Stimulated activated CD8-positive, alpha-beta memory T cell treated with anti-CD3 and anti-CD28 coated beads, Interleukin-4, amount 100 ng/mL, for 1 hour (primary cell): ENCODE results near the gene ST6GALNAC5.

ENCODE experiments used
- DNase-seq, 2 donors: peaks; one replicate each; pipeline ENCODE4 v3.0.0-alpha.2; 2020; ENCODE audit warnings: low read depth in 2 of 2, low spot score in 1 of 2

ST6GALNAC5 gene

DNA sequence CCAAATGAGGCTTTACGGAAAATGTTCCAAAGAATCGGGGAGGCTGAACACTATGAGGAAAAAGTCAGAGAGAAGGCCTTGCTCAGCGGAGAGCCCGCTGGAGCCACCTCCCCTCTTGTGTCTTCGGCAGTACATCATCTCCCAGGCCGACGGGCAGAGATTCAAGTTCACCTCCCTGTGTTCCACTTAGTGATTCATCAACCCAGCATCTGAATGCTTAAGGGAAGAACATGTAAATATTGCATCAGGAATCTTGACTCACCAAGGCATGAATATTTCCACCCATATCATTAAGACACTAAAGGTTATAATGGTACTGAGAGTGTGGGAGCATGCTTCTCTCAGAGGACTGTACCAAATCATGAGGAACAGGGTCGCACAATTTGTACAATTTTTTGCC lies 172.5 kb downstream of the ST6GALNAC5 start:
- no peak for DNase-seq

DNA sequence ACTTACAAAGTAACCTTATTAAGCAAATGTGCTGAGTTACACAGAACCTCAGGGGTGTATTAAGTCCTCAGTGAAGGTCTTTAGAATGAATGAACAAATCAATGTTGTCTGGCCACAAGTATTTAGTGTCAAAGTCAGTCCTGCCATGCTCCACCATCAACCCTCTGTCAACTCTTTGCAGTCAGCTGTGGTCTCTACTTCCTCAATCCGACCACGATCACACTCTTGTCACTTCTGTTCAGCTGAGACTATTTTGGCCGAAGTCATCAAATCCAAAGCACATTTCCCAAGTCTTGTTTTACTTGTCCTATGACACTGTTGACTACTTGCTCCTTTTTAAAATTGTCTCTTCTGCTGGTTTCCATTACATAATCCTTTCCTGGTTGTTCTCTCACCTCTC lies 173.5 kb downstream of the ST6GALNAC5 start:
- DNase-seq, result no peak

DNA sequence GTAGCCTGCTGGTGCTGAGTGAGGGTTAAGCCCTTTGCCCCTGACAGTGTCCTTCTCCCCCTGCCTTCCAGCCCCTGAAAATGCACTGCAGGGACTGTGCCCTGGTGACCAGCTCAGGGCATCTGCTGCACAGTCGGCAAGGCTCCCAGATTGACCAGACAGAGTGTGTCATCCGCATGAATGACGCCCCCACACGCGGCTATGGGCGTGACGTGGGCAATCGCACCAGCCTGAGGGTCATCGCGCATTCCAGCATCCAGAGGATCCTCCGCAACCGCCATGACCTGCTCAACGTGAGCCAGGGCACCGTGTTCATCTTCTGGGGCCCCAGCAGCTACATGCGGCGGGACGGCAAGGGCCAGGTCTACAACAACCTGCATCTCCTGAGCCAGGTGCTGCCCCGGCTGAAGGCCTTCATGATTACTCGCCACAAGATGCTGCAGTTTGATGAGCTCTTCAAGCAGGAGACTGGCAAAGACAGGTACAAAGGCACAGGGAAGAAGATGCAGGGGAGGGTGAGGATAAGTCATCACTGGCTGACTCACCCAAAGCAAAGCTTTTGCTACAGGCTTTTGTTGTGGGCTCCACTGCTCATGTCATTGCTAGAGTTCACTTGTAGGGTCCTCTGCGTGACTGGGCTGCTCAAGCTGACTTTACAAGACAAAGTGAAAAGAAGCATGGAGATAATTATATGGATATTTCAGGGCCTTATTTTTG lies 177.0 kb downstream of the ST6GALNAC5 start:
- no peak for DNase-seq

DNA sequence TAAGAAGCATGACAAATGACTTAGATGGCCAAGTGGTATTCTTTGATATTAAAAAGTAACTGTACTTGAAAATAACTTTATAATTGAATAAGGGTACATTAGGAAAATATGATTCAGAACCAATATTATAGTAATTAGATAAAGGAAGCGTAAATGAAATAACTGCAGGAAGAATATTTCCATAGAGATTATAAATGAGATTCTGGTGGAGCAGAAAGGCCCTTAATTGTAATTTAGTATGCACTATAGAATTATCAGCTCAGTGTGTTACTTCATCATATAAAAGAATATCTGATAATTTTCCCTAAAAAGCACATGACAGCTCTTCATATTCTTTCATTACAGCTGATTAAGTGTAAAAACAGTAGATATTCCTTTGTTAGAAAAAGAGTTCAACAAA lies 180.3 kb downstream of the ST6GALNAC5 start:
- no peak for DNase-seq

DNA sequence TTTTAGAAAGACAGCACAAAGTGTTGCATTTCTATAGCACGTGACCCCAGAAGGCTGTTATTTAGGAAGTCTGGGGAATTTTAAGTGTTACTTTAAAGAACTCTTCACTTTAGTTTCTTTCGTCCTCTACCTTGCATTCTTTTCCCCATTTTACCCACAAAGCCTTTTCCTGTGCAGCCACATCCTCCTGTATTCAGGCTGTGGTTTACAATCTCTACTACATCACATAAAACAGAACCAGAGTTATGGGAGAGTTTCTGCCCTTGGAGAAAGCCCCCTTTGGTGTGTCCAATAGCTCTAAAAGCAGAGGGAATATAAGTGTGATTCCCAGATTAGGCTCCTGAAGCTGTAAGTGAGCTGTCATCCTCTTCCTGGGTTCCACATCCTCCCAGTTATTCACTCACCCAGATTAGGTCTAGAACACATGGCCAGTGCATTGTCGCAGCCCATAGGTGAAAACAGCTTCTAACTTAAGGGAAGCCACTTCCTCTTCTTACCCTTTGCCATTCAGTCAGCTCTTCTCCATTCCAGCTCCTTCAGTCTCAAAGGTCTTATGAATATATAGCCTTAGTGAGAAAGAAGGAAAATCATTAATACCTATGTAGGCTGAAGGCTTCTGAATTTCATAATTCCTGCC lies 180.8 kb downstream of the ST6GALNAC5 start:
- no peak for DNase-seq

DNA sequence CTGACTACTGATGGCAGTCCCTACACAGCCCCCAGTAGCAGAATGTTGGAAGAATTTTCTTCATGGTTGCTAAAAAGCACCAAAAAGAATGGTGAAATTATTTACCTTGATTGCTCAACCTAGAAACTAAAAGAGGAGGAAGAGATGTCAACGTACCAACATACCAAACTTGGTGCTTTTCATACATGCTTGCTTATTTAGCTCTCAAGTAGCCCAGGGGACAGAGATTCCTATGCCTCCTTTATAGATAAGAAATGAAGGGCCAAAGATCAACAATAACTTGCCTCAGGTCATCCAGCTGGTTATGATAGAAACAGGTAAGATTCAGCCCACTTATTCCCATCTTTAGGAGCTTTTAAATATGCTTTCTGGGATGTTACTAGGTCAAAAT lies 181.3 kb downstream of the ST6GALNAC5 start:
- no peak for DNase-seq

DNA sequence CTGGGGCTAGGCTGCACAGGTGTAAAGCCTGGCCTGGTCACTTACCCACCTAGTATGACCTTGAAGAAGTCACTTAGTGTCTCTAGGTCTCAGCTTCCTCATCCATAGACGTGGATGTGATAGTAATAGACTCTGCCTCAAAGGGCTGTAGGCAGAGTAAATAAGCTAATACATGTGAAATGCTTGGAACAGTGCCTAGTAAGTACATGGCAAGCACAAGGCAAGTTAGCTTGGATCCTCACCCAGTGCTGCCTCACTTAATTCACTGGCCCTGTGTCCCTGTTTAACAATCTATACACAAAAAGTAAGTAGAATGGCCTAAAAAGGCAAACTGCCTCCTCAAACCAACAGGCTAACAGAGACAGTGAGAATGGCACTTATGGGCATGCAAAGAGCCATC lies 184.1 kb downstream of the ST6GALNAC5 start:
- no peak for DNase-seq

DNA sequence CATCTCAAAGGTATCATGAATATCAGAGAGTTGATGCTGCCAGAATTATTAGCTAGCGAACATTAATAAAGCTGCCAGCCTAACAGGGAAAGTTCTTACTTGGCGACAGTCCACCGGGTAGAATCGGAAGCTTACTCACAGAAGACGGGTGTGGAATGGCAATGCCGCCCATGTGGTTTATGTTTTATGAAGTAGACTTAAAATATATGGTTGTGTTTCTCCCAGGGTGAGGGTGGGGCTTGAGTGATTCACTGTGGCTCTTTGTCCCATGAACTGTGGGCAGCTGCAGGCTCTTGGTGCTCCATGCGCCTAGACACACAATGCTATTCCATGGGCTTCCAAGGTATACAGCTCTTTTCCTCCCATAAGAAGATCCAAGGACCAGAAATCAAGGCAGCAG lies 189.2 kb downstream of the ST6GALNAC5 start:
- no peak for DNase-seq

DNA sequence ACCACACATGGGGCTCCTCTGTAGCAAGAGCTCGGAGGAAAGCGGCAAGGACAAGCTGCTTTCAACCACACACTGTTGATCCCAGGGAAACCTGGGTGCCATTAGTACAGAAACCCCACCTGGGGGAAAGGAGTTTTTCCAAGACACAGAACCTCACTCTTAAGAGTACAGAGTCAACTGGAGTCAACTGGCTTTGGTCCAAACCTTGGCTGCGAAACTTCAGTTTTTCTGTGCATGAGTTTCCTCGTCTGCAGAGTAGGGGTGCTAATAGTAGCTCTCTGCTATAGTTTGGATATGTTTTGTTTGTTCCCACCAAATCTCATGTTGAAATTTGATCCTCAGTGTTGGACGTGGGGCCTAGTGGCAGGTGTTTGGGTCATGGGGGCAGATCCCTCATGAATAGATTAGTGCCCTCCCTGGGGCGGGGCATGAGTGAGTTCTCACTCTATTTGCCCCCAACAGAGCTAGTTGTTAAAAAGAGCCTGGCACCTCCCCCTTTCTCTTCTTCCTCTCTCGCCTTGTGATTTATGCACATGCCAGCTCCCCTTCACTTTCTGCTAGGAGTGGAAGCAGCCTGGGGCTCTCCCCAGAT lies 190.8 kb downstream of the ST6GALNAC5 start:
- no peak for DNase-seq

DNA sequence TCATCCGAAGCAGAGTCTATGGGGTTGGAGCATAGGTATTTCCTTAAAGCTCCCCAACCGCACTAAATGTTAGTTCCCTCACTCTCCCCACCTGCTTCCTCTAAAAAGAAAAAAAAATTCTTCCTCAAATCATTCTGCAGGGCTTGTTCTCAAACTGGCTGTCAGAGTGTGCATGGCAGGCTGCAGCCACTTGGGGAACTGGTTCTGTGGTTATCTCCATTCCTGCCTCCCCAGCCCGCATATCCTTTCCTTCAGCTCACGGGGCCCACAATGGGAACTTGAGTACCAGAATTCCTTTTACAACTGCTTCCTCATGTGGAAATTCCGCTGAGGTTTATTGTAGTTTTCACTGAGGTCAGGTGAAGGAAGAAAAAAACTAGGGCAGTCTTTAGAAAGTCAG lies 192.7 kb downstream of the ST6GALNAC5 start:
- DNase-seq, result no peak

DNA sequence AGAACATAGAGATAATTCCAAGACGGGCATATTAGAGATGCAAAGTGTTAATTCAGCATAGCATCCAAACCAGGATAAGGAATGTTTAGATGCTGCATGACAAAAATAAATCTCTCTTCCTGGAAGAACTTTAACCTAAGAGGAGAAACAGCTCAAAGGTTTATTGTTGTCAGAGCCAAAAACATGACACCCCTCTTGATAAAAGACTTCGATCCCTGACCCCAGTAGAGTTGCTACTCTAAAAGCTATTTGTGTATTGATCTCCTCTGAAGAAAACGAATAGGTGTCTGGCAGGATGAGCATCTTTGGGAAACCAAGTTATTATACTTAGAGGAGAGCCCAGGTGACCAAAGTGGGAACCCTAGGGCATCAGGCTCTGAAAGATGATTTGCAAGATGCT lies 193.9 kb downstream of the ST6GALNAC5 start:
- DNase-seq, result no peak

DNA sequence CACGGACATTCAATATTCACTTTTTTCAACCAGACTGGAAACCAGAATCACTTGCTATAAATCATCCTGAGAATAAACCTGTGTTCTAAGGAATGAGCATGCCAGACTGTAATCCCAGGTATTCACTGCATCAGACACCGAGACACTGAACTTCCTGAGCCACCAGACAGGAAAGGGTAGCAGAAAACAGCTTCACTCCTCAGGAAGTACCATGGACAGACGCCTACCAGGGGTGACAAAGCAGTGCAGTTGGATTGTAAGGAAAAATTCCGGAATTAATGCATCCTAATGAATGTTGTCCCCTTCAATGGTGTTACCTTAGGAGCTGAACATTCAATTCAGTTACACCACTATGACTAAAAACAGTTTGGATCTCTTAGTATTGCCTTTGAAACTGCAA lies 195.8 kb downstream of the ST6GALNAC5 start:
- no peak for DNase-seq

DNA sequence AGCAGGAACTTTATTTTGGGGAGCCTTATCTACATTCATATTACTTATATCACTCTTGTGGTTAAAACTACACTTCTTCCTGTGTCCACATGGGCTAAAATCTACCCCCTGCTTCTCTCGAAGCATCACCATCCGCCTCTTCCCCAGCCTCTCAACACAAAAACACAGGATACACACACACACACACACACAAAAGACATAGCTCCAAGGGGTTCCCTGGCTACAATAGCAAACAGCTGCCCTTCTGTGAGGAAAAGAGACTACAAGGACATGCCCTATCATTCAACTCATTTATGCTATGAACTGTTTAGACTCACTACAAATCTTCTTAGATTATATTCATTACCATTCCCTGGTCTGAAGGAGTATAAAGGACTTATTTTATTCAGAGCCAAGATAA lies 197.0 kb downstream of the ST6GALNAC5 start:
- no peak for DNase-seq

DNA sequence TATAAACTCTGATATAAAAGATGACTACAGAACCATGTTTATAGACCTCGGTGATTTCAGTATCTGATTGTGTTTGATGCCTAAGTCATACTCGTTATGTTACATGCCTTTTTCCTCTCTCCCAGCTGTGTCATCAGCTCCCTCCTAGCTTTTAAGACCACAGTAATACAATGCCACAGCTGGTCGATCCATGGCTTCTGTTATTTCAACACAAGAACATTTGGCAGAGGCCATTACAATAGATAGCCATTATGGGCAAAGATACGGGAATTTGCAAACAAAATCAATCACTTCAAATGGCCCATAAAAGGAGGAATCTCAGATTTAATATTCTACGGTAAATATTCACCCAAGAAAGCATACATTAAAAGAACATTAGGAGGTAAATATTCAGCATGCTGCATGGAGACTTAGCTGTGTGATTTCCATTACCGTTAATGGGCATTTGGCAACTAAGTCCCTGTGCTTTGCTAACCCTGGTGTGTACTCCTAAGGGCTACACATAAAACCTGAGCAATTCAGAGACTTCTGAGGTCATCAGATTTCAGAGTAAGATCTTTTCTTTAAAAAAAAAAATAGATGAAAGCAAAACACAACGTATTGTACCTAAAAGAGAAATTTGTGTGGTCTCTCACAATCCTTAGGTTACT lies 198.5 kb downstream of the ST6GALNAC5 start:
- no peak for DNase-seq

DNA sequence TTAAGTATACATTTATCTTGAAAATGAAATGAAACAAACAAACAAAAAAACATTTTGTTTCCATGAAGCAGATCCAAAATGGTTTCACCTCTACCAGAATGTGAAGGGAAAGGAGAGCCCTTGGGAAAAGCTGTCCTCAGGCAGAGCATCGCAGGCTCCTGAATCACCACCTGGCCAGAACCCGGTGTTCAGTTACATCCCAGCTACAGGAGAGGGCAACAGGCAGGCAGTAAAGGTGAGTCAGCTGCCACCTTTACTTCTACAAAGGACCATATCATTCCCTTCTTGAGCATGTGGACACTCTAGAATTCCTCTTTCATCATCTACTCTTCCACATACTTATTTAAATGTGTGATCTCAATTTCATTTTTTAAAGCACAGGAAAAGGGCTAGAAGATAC lies 200.7 kb downstream of the ST6GALNAC5 start:
- DNase-seq, result no peak

DNA sequence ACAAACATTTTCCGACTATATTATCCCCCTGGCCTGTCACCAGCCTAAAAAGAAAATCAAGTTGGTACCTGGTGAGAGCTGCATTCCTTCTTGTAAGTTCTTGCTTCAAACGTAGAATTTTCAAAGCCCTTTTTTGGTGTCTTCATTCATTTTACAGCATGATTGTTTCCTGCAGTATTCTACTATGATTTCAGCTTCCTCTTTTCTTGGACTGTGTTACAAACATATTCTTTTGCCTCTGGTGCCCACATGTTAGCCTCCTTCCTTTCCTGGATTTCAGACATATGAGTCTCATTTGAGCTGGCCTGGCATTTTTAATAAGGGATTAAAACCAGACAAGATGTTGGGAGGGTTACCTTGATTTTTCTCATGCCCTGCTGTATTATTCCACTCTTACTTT lies 209.5 kb downstream of the ST6GALNAC5 start:
- DNase-seq, result no peak

DNA sequence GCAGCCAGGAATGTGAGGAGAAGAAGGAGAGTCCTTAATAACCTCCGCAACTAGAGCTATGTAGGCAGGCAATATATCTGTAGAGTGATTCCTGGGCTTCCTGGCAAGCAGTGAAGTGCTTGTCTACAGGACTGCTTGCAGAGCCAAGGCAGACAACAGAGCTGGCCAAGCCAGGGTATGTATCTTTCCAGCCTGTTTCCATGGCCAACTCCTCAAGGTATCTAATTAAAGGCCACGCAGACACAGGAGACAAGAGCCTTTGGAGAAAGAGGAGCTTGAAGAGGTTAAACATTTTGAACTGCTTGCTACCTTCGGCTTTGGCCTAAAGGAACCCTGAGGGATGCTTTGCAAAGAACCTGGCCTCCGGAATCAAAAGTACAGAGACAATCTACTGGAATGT lies 214.6 kb downstream of the ST6GALNAC5 start:
- DNase-seq, result no peak

DNA sequence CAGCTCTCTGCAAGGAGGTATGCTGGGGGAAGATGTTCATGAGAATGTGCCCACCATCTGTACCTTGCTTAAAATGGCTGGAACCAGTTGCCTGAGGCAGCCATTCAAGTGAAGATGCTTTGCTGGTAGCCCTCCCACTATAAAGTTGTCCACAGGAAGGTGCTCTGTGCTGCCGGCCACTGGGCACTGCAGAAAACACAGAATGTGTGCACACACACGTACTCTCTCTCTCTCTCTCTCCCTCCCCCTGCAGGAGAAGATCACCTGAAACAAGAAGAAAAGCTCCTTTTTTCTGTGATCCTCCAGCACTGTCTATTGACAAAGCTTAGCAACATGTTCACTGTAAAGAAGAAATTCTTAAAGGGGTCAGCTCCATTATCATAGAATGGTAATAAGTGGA lies 217.2 kb downstream of the ST6GALNAC5 start:
- no peak for DNase-seq

DNA sequence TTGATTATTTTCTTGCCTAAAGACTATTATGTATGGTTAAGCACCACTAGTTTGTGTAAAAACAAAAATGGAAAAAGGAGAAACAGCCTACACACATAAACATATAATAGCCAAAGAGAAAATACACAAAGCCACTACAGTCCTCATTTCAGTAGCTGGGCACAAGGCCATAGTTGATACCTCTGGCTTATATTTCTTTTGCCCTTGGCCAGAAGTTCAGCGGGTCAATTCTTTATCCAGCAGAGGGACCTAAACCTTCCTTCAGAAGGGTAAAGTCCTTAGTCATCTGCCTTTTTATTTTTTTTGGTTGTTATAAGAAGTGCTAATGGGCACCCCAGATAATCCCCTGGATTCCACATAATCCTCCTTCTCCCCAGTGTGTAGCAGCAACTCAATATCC lies 217.8 kb downstream of the ST6GALNAC5 start:
- no peak for DNase-seq

DNA sequence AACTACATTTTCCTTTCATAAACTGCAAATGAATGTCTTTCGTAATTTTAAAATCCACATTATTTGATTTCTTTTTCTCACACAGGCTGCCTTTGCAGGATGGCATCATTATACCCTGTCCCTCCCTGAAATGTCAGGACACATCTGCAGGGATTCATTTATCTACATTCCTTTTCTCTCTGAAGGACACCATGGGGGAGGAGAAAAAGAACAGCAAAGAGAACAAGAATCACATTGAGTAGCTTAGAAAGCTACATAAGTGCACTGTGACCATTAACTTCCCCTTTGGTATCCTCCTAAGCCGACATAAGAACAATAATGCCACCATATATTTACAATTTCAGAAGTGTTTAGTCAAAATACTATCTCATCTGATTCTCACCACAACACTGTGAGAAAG lies 222.5 kb downstream of the ST6GALNAC5 start:
- DNase-seq, result no peak

DNA sequence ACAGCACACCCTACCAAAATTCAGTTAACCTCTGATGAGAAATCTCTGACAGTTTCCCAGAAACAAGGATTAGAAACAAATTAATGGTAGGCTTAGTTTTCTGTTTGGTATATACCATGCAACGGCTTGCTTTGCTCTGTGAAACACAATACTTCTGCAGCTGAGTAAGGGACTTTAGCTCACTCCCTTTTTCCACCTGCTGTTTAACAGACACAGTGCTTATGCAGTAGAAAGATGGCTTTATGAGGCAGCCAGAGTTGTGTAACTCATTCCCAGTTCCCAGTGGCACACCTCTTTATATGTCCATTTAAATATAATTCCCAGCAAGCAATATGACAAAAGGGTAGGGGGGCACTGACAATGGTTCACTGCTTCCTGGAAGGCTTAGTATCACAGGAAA lies 228.0 kb downstream of the ST6GALNAC5 start:
- no peak for DNase-seq
